GM15510 (cell line): ENCODE measurements around the gene GET4.

Source experiments
- POLR2A ChIP-seq: IDR thresholded peaks from 3 replicates; pipeline ENCODE4 v1.6.1; 2011; ENCODE audit warnings: borderline replicate concordance; ENCODE audit not compliant: insufficient read length; ENCODE audit errors: extremely low read depth

Gene GET4

GRCh38 chr7:931871-932650, 55.7 kb downstream of the GET4 start:
- TF ChIP-seq POLR2A: no peak

- no peak for TF ChIP-seq POLR2A
Measured at GRCh38 chr7:932651-932975, 56.3 kb downstream of the GET4 start.

GRCh38 chr7:934469-935163, 58.3 kb downstream of the GET4 start:
- TF ChIP-seq POLR2A: no peak

GRCh38 chr7:935164-935873, 59.0 kb downstream of the GET4 start:
- no peak for TF ChIP-seq POLR2A

GRCh38 chr7:935874-936385, 59.6 kb downstream of the GET4 start:
- no peak for TF ChIP-seq POLR2A

GRCh38 chr7:936386-937054, 60.2 kb downstream of the GET4 start:
- no peak for TF ChIP-seq POLR2A

GRCh38 chr7:937856-938484, 61.6 kb downstream of the GET4 start:
- TF ChIP-seq POLR2A: no peak

GRCh38 chr7:938546-939185, 62.3 kb downstream of the GET4 start:
- TF ChIP-seq POLR2A: no peak

GRCh38 chr7:939843-940242, 63.5 kb downstream of the GET4 start:
- TF ChIP-seq POLR2A: no peak

GRCh38 chr7:940599-941408, 64.5 kb downstream of the GET4 start:
- TF ChIP-seq POLR2A: no peak

GRCh38 chr7:944744-945143, 68.4 kb downstream of the GET4 start:
- no peak for TF ChIP-seq POLR2A

- TF ChIP-seq POLR2A: no peak
Measured at GRCh38 chr7:945147-945555, 68.8 kb downstream of the GET4 start.
